Measurements from ENCODE around the gene PSMG1. TPM values are rescaled to one million over a fixed set of nuclear protein-coding genes. Genes with fewer than 3 reads are reported as not detected.
A peak's percentile ranks its signal among the peaks of the same experiment; 100 is the strongest.

Gene PSMG1
- total and polyA plus RNA-seq, 10 of the 15 experiments (the other 5 are each of a cell fraction or from before 2014, with no cell fraction given): 21.3 to 248 (median 121) TPM

DNA sequence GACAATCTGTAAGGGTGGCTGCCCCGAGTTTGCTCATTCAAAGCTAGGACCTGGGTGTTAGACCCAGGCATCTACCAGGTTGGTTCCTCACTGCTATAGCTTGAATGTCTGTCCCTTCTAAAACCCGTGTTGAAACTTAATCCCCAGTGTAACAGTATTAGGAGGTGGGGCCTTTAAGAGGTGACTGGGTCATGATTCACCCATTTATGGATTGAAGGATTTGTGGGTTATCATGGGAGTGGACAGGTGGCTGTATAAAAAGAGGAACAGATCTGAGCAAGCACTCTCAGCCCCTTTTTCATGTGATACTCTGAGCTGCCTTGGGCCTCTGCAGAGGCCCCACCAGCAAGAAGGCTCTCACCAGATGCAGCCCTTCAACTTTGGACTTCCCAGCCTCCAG is 29.4 kb downstream of the PSMG1 start:
- intact Hi-C loops (cut with micrococcal nuclease; ENCODE audit: unreplicated experiment) (no loop called here), in situ Hi-C loops (cut with MboI) (no loop called here)
- no peak overlapping the region for H3K27ac ChIP-seq (ENCODE audit: control insufficient read depth, insufficient read depth)
- no peaks in the 10 kb centered on the region for H3K36me3 ChIP-seq (ENCODE audit: control insufficient read depth in 2 of 2, insufficient read depth in 2 of 2, low read length in 1 of 2)
- no peaks in the 10 kb centered on the region for H3K27me3 ChIP-seq (replicated peaks in 1 of 2; ENCODE audit: control insufficient read depth in 2 of 2, insufficient read depth in 2 of 2, low read length in 1 of 2)
- H4K20me1 ChIP-seq (ENCODE audit: control insufficient read depth, insufficient read depth): no peaks in the 10 kb centered on the region
- H3K79me2 ChIP-seq (ENCODE audit: control insufficient read depth, insufficient read depth, low read length): no peaks in the 10 kb centered on the region
- TF ChIP-seq SPI1 (IDR thresholded peaks at IDR 0.05; ENCODE audit: borderline replicate concordance, insufficient read depth, low read depth, low read length) (0 out of 2 replicates have a peak, but pooled peaks have one; percentile 21), NFYB (IDR thresholded peaks at IDR 0.05; ENCODE audit: insufficient read depth, low read depth, low read length) (no peak)
- ATAC-seq: no peak
- POLR2A ChIA-PET: no interaction called here
- no peak overlapping the region for H2AFZ ChIP-seq (ENCODE audit: control insufficient read depth, low read depth, low read length)
- SMC1A ChIA-PET (ENCODE audit: uncharacterized antibody, unreplicated experiment): no interaction called here
- no peak overlapping the region for H3K4me2 ChIP-seq (ENCODE audit: control insufficient read depth, insufficient read depth)
- DNase-seq (ENCODE audit: low read depth, low spot score): no peak
- H3K4me1 ChIP-seq (ENCODE audit: control insufficient read depth, insufficient read depth, low read length): no peaks in the 10 kb centered on the region
- CTCF ChIA-PET: no interaction called here
- RAD21 ChIA-PET (ENCODE audit: unreplicated experiment): no interaction called here
- no TSS peak for BruUV-seq (replicated peaks)
- no peak overlapping the region for H3K4me3 ChIP-seq
- FAIRE-seq: no peak
- H3K9me3 ChIP-seq (replicated peaks; ENCODE audit: control insufficient read depth, insufficient read depth, low read length): no peaks in the 10 kb centered on the region
- 0% methylated on average over 2 of the region's 2 CpGs for WGBS (ENCODE audit: insufficient coverage, insufficient replicate concordance, low lambda C conversion rate, missing lambda C conversion rate)
- no peak overlapping the region for H3K9ac ChIP-seq (ENCODE audit: control insufficient read depth, insufficient read depth, low read length)

DNA sequence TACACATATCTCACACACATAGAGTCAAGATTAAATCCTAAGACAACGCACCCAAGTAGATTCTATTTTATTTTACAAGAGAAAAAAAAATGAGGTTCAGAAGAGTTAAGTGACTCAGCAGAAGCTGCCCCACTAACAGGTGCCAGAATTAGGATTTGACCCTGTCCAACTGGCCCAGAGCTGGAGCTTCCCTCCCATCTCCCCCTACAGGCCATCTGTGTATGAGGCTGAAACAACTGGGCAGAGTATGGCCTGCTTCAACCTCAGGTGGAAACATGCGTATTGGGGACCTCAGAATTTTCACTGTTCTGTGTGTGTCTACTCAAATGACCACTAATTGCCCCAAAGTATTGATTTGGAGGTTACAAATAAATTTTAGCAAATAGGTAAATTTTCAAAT is 29.9 kb downstream of the PSMG1 start:
- WGBS (ENCODE audit: insufficient coverage, insufficient replicate concordance, low lambda C conversion rate, missing lambda C conversion rate): 50% methylated on average over 2 of the region's 2 CpGs
- RAD21 ChIA-PET (ENCODE audit: unreplicated experiment): no interaction called here
- FAIRE-seq (no peak), ATAC-seq (peak; percentile 76), DNase-seq (ENCODE audit: low read depth, low spot score) (no peak)
- Histone ChIP-seq H3K27me3 (replicated peaks in 1 of 2; ENCODE audit: control insufficient read depth in 2 of 2, insufficient read depth in 2 of 2, low read length in 1 of 2) (no peaks in the 10 kb centered on the region), H3K9me3 (replicated peaks; ENCODE audit: control insufficient read depth, insufficient read depth, low read length) (no peaks in the 10 kb centered on the region), H3K36me3 (ENCODE audit: control insufficient read depth in 2 of 2, insufficient read depth in 2 of 2, low read length in 1 of 2) (no peaks in the 10 kb centered on the region), H3K79me2 (ENCODE audit: control insufficient read depth, insufficient read depth, low read length) (no peaks in the 10 kb centered on the region), H4K20me1 (ENCODE audit: control insufficient read depth, insufficient read depth) (no peaks in the 10 kb centered on the region), H3K4me1 (ENCODE audit: control insufficient read depth, insufficient read depth, low read length) (no peaks in the 10 kb centered on the region), H3K9ac (ENCODE audit: control insufficient read depth, insufficient read depth, low read length) (no peak overlapping the region), H2AFZ (ENCODE audit: control insufficient read depth, low read depth, low read length) (no peak overlapping the region), H3K4me2 (ENCODE audit: control insufficient read depth, insufficient read depth) (no peak overlapping the region), H3K27ac (ENCODE audit: control insufficient read depth, insufficient read depth) (no peak overlapping the region), H3K4me3 (no peak overlapping the region)
- no TSS peak for BruUV-seq (replicated peaks)
- TF ChIP-seq, protein P1, sequence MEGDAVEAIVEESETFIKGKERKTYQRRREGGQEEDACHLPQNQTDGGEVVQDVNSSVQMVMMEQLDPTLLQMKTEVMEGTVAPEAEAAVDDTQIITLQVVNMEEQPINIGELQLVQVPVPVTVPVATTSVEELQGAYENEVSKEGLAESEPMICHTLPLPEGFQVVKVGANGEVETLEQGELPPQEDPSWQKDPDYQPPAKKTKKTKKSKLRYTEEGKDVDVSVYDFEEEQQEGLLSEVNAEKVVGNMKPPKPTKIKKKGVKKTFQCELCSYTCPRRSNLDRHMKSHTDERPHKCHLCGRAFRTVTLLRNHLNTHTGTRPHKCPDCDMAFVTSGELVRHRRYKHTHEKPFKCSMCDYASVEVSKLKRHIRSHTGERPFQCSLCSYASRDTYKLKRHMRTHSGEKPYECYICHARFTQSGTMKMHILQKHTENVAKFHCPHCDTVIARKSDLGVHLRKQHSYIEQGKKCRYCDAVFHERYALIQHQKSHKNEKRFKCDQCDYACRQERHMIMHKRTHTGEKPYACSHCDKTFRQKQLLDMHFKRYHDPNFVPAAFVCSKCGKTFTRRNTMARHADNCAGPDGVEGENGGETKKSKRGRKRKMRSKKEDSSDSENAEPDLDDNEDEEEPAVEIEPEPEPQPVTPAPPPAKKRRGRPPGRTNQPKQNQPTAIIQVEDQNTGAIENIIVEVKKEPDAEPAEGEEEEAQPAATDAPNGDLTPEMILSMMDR (IDR thresholded peaks at IDR 0.05 in 2 of 3, conservative IDR thresholded peaks at IDR 0.05 in 1 of 3; ENCODE audit: control insufficient read depth in 2 of 3, extremely low read depth in 1 of 3, insufficient read depth in 1 of 3, low read depth in 3 of 3, low read length in 3 of 3): peak; percentile 14 to 47 (median 45); a peak in 5 of 6 replicates
- TF ChIP-seq STAT3 (IDR thresholded peaks at IDR 0.05; ENCODE audit: low read depth, low read length): no peak
- in situ Hi-C loops (cut with MboI): no loop called here
- intact Hi-C loops (cut with micrococcal nuclease; ENCODE audit: unreplicated experiment): no loop called here
- POLR2A ChIA-PET: no interaction called here
- SMC1A ChIA-PET (ENCODE audit: uncharacterized antibody, unreplicated experiment): no interaction called here
- CTCF ChIA-PET: no interaction called here

Measured in GM12878 (cell line).